GM18868 (cell line): ENCODE results near the gene GDAP1L1.

Source experiments
- ATAC-seq: cut with Tn5 transposase; IDR thresholded peaks from one replicate; pipeline ENCODE4 v1.9.1; 2021; ENCODE audit warnings: mild to moderate bottlenecking, moderate library complexity; ENCODE audit not compliant: unreplicated experiment

The GDAP1L1 gene

GRCh38 chr20:44251284-44251683, 4.2 kb downstream of the GDAP1L1 start:
- ATAC-seq, result no peak

- no peak for ATAC-seq
These were observed 6.4 kb downstream of the GDAP1L1 start for GRCh38 chr20:44253528-44253927.

GRCh38 chr20:44254073-44254472, 7.0 kb downstream of the GDAP1L1 start:
- no peak for ATAC-seq

- no peak for ATAC-seq
These were observed 8.8 kb downstream of the GDAP1L1 start for GRCh38 chr20:44255942-44256341.

- ATAC-seq, result no peak
These were observed 9.9 kb downstream of the GDAP1L1 start for GRCh38 chr20:44256961-44257360.

- ATAC-seq, result no peak
These were observed 11.2 kb downstream of the GDAP1L1 start for GRCh38 chr20:44258226-44258890.

- no peak for ATAC-seq
These were observed 17.2 kb downstream of the GDAP1L1 start for GRCh38 chr20:44264287-44264686.

- no peak for ATAC-seq
These were observed 21.7 kb downstream of the GDAP1L1 start for GRCh38 chr20:44268802-44269201.

GRCh38 chr20:44271915-44272663, 25.0 kb downstream of the GDAP1L1 start:
- ATAC-seq, result no peak

- ATAC-seq, result no peak
These were observed 26.4 kb downstream of the GDAP1L1 start for GRCh38 chr20:44273231-44274215.

GRCh38 chr20:44274303-44275017, 27.4 kb downstream of the GDAP1L1 start:
- no peak for ATAC-seq

- ATAC-seq, result no peak
These were observed 32.1 kb downstream of the GDAP1L1 start for GRCh38 chr20:44279228-44279627.

- no peak for ATAC-seq
These were observed 33.3 kb downstream of the GDAP1L1 start for GRCh38 chr20:44280387-44280786.

- ATAC-seq, result no peak
These were observed 35.1 kb downstream of the GDAP1L1 start for GRCh38 chr20:44282192-44282591.

- ATAC-seq, result no peak
These were observed 36.9 kb downstream of the GDAP1L1 start for GRCh38 chr20:44284032-44284431.

GRCh38 chr20:44287272-44288097, 40.4 kb downstream of the GDAP1L1 start:
- no peak for ATAC-seq

GRCh38 chr20:44288252-44288651, 41.1 kb downstream of the GDAP1L1 start:
- ATAC-seq, result no peak

GRCh38 chr20:44291754-44292153, 44.6 kb downstream of the GDAP1L1 start:
- no peak for ATAC-seq

GRCh38 chr20:44296011-44296410, 48.9 kb downstream of the GDAP1L1 start:
- no peak for ATAC-seq

GRCh38 chr20:44297721-44298120, 50.6 kb downstream of the GDAP1L1 start:
- ATAC-seq, result no peak
